Stimulated activated effector memory CD8-positive, alpha-beta T cell treated with anti-CD3 and anti-CD28 coated beads, Interleukin-12 subunit alpha, Interleukin-12 subunit beta, amount 100 ng/mL, for 72 hours (primary cell): ENCODE data around the gene CDCA5.
A peak's percentile ranks its signal among the peaks of the same experiment; 100 is the strongest.

Source experiments
- ATAC-seq: fragments of 150-1000 bp; cut with Tn5 transposase; 2 replicates; pipeline ENCODE4 v1.10.0; 2021
- DNase-seq, 2 donors: peaks; one replicate each; pipeline ENCODE4 v3.0.0; 2021 to 2022; ENCODE audit warnings: low spot score in 2 of 2
- H3K27ac Mint-ChIP-seq: one replicate; pipeline ENCODE4 v1.8.0; 2022; ENCODE audit warnings: mild to moderate bottlenecking, mixed read lengths
- H3K36me3 Mint-ChIP-seq: one replicate; pipeline ENCODE4 v1.8.0; 2022; ENCODE audit warnings: mild to moderate bottlenecking, mixed read lengths
- H3K4me1 Mint-ChIP-seq: one replicate; pipeline ENCODE4 v1.8.0; 2022; ENCODE audit warnings: mixed read lengths
- H3K4me3 Mint-ChIP-seq: one replicate; pipeline ENCODE4 v1.8.0; 2022; ENCODE audit warnings: mild to moderate bottlenecking, mixed read lengths
- H3K9me3 Mint-ChIP-seq: one replicate; pipeline ENCODE4 v1.8.0; 2022; ENCODE audit warnings: mixed read lengths

Gene CDCA5

GRCh38 chr11:65113361-65113756, 29.5 kb upstream of the CDCA5 start:
- Mint-ChIP-seq H3K27ac (peak overlapping the region; percentile 95), H3K36me3 (peaks cover 81% of the 10 kb centered on the region), H3K9me3 (no peaks in the 10 kb centered on the region), H3K4me1 (peaks cover 56% of the 10 kb centered on the region), H3K4me3 (peak overlapping the region; percentile 97)
- DNase-seq, result no peak
- ATAC-seq, result no peak

- H3K9me3 Mint-ChIP-seq, result no peaks in the 10 kb centered on the region
- peak; percentile 79 to 90 for DNase-seq
- peak overlapping the region; percentile 97 for H3K4me3 Mint-ChIP-seq
- peak; percentile 66 for ATAC-seq
- H3K36me3 Mint-ChIP-seq, result peaks cover 74% of the 10 kb centered on the region
- H3K27ac Mint-ChIP-seq, result peak overlapping the region; percentile 95
- H3K4me1 Mint-ChIP-seq, result peaks cover 50% of the 10 kb centered on the region
Measured at GRCh38 chr11:65112546-65113360, 28.9 kb upstream of the CDCA5 start.

GRCh38 chr11:65111744-65112545, 28.1 kb upstream of the CDCA5 start, which contains the start of gene TM7SF2:
Gene TM7SF2, plus strand, starts transcription at chr11:65111872. Its CDS starts 144 bp downstream, at chr11:65112016.
- Mint-ChIP-seq H3K4me3 (peak within 1 kb of the TSS; percentile 97), H3K27ac (peak within 1 kb of the TSS; percentile 95), H3K36me3 (peaks cover 66% of the 10 kb centered on the region), H3K9me3 (no peaks in the 10 kb centered on the region), H3K4me1 (peaks cover 48% of the 10 kb centered on the region)
- ATAC-seq (peak; percentile 84), DNase-seq (peak; percentile 81 to 92)

GRCh38 chr11:65111159-65111743, 27.4 kb upstream of the CDCA5 start:
- peak overlapping the region; percentile 95 for H3K27ac Mint-ChIP-seq

GRCh38 chr11:65110354-65110861, 26.6 kb upstream of the CDCA5 start:
- H3K4me3 Mint-ChIP-seq, result peak overlapping the region; percentile 11
- H3K4me1 Mint-ChIP-seq, result peaks cover 40% of the 10 kb centered on the region
- H3K36me3 Mint-ChIP-seq, result peaks cover 63% of the 10 kb centered on the region
- peak overlapping the region; percentile 75 for H3K27ac Mint-ChIP-seq
- no peaks in the 10 kb centered on the region for H3K9me3 Mint-ChIP-seq
- DNase-seq, result peak; percentile 100
- ATAC-seq, result peak; percentile 60

More at GRCh38 chr11:65111159-65111743, 27.4 kb upstream of the CDCA5 start:
- no peaks in the 10 kb centered on the region for H3K9me3 Mint-ChIP-seq
- H3K4me1 Mint-ChIP-seq, result peaks cover 48% of the 10 kb centered on the region
- H3K4me3 Mint-ChIP-seq, result peak overlapping the region; percentile 97
- DNase-seq, result no peak
- peaks cover 62% of the 10 kb centered on the region for H3K36me3 Mint-ChIP-seq
- ATAC-seq, result no peak

- H3K4me3 Mint-ChIP-seq, result no peak overlapping the region
- H3K4me1 Mint-ChIP-seq, result peaks cover 37% of the 10 kb centered on the region
- H3K27ac Mint-ChIP-seq, result peak overlapping the region; percentile 75
- no peak for DNase-seq
- peaks cover 67% of the 10 kb centered on the region for H3K36me3 Mint-ChIP-seq
- H3K9me3 Mint-ChIP-seq, result no peaks in the 10 kb centered on the region
- ATAC-seq, result no peak
Measured at GRCh38 chr11:65109231-65110198, 25.7 kb upstream of the CDCA5 start.

- DNase-seq (no peak), ATAC-seq (no peak)
- Mint-ChIP-seq H3K4me1 (peaks cover 35% of the 10 kb centered on the region), H3K27ac (no peak overlapping the region), H3K9me3 (no peaks in the 10 kb centered on the region), H3K4me3 (no peak overlapping the region), H3K36me3 (peaks cover 70% of the 10 kb centered on the region)
Measured at GRCh38 chr11:65108469-65109123, 24.8 kb upstream of the CDCA5 start.

GRCh38 chr11:65107751-65108468, 24.1 kb upstream of the CDCA5 start:
- H3K27ac Mint-ChIP-seq, result no peak overlapping the region
- peaks cover 29% of the 10 kb centered on the region for H3K4me1 Mint-ChIP-seq
- ATAC-seq (no peak), DNase-seq (no peak)
- no peak overlapping the region for H3K4me3 Mint-ChIP-seq
- peaks cover 72% of the 10 kb centered on the region for H3K36me3 Mint-ChIP-seq
- no peaks in the 10 kb centered on the region for H3K9me3 Mint-ChIP-seq

- DNase-seq, result no peak
- Mint-ChIP-seq H3K4me1 (peaks cover 21% of the 10 kb centered on the region), H3K4me3 (no peak overlapping the region), H3K9me3 (no peaks in the 10 kb centered on the region), H3K36me3 (peaks cover 72% of the 10 kb centered on the region), H3K27ac (peak overlapping the region; percentile 70)
- ATAC-seq, result no peak
Measured at GRCh38 chr11:65107078-65107477, 23.2 kb upstream of the CDCA5 start.

- peak overlapping the region; percentile 70 for H3K27ac Mint-ChIP-seq
Measured at GRCh38 chr11:65104628-65105027, 20.8 kb upstream of the CDCA5 start.

GRCh38 chr11:65103476-65103875, 19.6 kb upstream of the CDCA5 start:
- H3K4me1 Mint-ChIP-seq, result no peaks in the 10 kb centered on the region
- no peaks in the 10 kb centered on the region for H3K9me3 Mint-ChIP-seq
- H3K27ac Mint-ChIP-seq, result peak overlapping the region; percentile 65
- H3K36me3 Mint-ChIP-seq, result peaks cover 67% of the 10 kb centered on the region
- ATAC-seq, result no peak
- no peak overlapping the region for H3K4me3 Mint-ChIP-seq
- DNase-seq, result no peak

More at GRCh38 chr11:65104628-65105027, 20.8 kb upstream of the CDCA5 start:
- Mint-ChIP-seq H3K4me1 (no peaks in the 10 kb centered on the region), H3K4me3 (no peak overlapping the region), H3K9me3 (no peaks in the 10 kb centered on the region), H3K36me3 (peaks cover 67% of the 10 kb centered on the region)
- ATAC-seq (no peak), DNase-seq (no peak)

GRCh38 chr11:65102142-65103095, 18.6 kb upstream of the CDCA5 start:
- no peak for DNase-seq
- H3K27ac Mint-ChIP-seq, result peak overlapping the region; percentile 65

More at GRCh38 chr11:65102142-65103095, 18.6 kb upstream of the CDCA5 start:
- Mint-ChIP-seq H3K4me3 (no peak overlapping the region), H3K4me1 (no peaks in the 10 kb centered on the region), H3K36me3 (peaks cover 78% of the 10 kb centered on the region), H3K9me3 (no peaks in the 10 kb centered on the region)
- ATAC-seq, result no peak
